Activated CD8-positive, alpha-beta memory T cell treated with anti-CD3 and anti-CD28 coated beads for 36 hours (primary cell): ENCODE data around the gene BICRA. TPM values are rescaled to one million over a fixed set of nuclear protein-coding genes. Genes with fewer than 3 reads are reported as not detected.
"Not testable (repeated sequence)": the region's sequence is repeated elsewhere in the genome, so short reads cannot be mapped to it uniquely, and the experiment has no call there.

ENCODE experiments used
- CTCF ChIA-PET: fragments of 350-600 bp; sonication (Branson Sonifier 250); formaldehyde crosslinking; loops from one replicate; lab custom pipeline; 2021; ENCODE audit warnings: antibody characterized with exemption; lab: Charles Lee
- POLR2A ChIA-PET: fragments of 350-600 bp; sonication (Branson Sonifier 250); formaldehyde crosslinking; loops from one replicate; lab custom pipeline; 2021; ENCODE audit warnings: antibody characterized with exemption; lab: Charles Lee
- total RNA-seq, 2 experiments: library from RNA; stranded (reverse); gene quantifications; one replicate each; pipeline ENCODE4 v1.2.3, GENCODE V29; 2021

The BICRA gene
- total RNA-seq, 2 experiments from 2014 or later: 9.3 to 10.9 TPM

- CTCF ChIA-PET: no interaction called here
- POLR2A ChIA-PET: no interaction called here
Observed at GRCh38 chr19:47650700-47651099, 41.8 kb downstream of the BICRA start.

- POLR2A ChIA-PET: interaction anchor here (0.6 kb wide), 1 partner anchor 17 kb away, joined by 4 read pairs; no protein-coding TSS in a partner anchor
- CTCF ChIA-PET: no interaction called here
Observed at GRCh38 chr19:47651132-47651531, 42.2 kb downstream of the BICRA start.

- POLR2A ChIA-PET: interaction anchor here (0.6 kb wide), 1 partner anchor 17 kb away, joined by 4 read pairs; no protein-coding TSS in a partner anchor
- CTCF ChIA-PET: no interaction called here
Observed at GRCh38 chr19:47651691-47652090, 42.8 kb downstream of the BICRA start.

- POLR2A ChIA-PET: no interaction called here
- CTCF ChIA-PET: no interaction called here
Observed at GRCh38 chr19:47652285-47652684, 43.4 kb downstream of the BICRA start.

GRCh38 chr19:47653856-47654255 lies 44.9 kb downstream of the BICRA start:
- CTCF ChIA-PET: no interaction called here

GRCh38 chr19:47657719-47658118 lies 48.8 kb downstream of the BICRA start:
- POLR2A ChIA-PET: no interaction called here
- CTCF ChIA-PET: no interaction called here

More at GRCh38 chr19:47653856-47654255, 44.9 kb downstream of the BICRA start:
- POLR2A ChIA-PET: no interaction called here

- ChIA-PET CTCF (interaction anchor here (1.2 kb wide), 1 partner anchor 54 kb away, joined by 3 read pairs; the partner anchor contains the start of gene EHD2), POLR2A (no interaction called here)
Observed at GRCh38 chr19:47658431-47659348, 49.8 kb downstream of the BICRA start.

GRCh38 chr19:47660435-47660832 lies 51.5 kb downstream of the BICRA start:
- ChIA-PET CTCF (no interaction called here), POLR2A (no interaction called here)

- CTCF ChIA-PET: no interaction called here
Observed at GRCh38 chr19:47661161-47661560, 52.2 kb downstream of the BICRA start.

GRCh38 chr19:47661611-47662010 lies 52.7 kb downstream of the BICRA start:
- ChIA-PET CTCF (no interaction called here), POLR2A (no interaction called here)

More at GRCh38 chr19:47661161-47661560, 52.2 kb downstream of the BICRA start:
- POLR2A ChIA-PET: no interaction called here

GRCh38 chr19:47663435-47663910 lies 54.5 kb downstream of the BICRA start:
- ChIA-PET CTCF (no interaction called here), POLR2A (no interaction called here)

- ChIA-PET POLR2A (no interaction called here), CTCF (no interaction called here)
Observed at GRCh38 chr19:47663911-47664771, 55.2 kb downstream of the BICRA start.

GRCh38 chr19:47668556-47668955 lies 59.6 kb downstream of the BICRA start:
- POLR2A ChIA-PET: interaction anchor here (0.5 kb wide), 1 partner anchor 1232 kb away, joined by 4 read pairs; no protein-coding TSS in a partner anchor
- CTCF ChIA-PET: not testable (repeated sequence)

- ChIA-PET POLR2A (no interaction called here), CTCF (no interaction called here)
Observed at GRCh38 chr19:47670736-47671135, 61.8 kb downstream of the BICRA start.

GRCh38 chr19:47671499-47671898 lies 62.6 kb downstream of the BICRA start:
- ChIA-PET POLR2A (no interaction called here), CTCF (no interaction called here)

- CTCF ChIA-PET: no interaction called here
- POLR2A ChIA-PET: no interaction called here
Observed at GRCh38 chr19:47673426-47673825, 64.5 kb downstream of the BICRA start.

- POLR2A ChIA-PET: no interaction called here
- CTCF ChIA-PET: interaction anchor here (1.4 kb wide), 1 partner anchor 326 kb away, joined by 3 read pairs; the partner anchor contains the start of gene DHX34
Observed at GRCh38 chr19:47674548-47674947, 65.6 kb downstream of the BICRA start.

- CTCF ChIA-PET: interaction anchor here (1.4 kb wide), 1 partner anchor 326 kb away, joined by 3 read pairs; the partner anchor contains the start of gene DHX34
- POLR2A ChIA-PET: no interaction called here
Observed at GRCh38 chr19:47675271-47675670, 66.3 kb downstream of the BICRA start.

- POLR2A ChIA-PET: no interaction called here
- CTCF ChIA-PET: interaction anchor here (1.2 to 1.4 kb wide), 2 partner anchors 239 to 327 kb away, joined by 3 read pairs; partner anchors contain the start of gene DHX34
Observed at GRCh38 chr19:47675859-47676258, 66.9 kb downstream of the BICRA start.
